Coronary artery (tissue), 2 donors: ENCODE measurements around the gene PSMA6.

Experiments
- DNase-seq: peaks from one replicate; pipeline ENCODE4 v3.0.0-alpha.2; 2017; ENCODE audit warnings: low spot score
- H3K27ac ChIP-seq, 2 donors: fragments of 200-600 bp; sonication (generic); one replicate each; pipeline ENCODE4 v1.5.1; 2016 to 2019
- H3K4me3 ChIP-seq: fragments of 200-600 bp; sonication (generic); 2 replicates; pipeline ENCODE4 v1.5.1; 2016; ENCODE audit warnings: mild to moderate bottlenecking, moderate library complexity
- TF ChIP-seq, protein P1 (sequence below): fragments of 200-600 bp; sonication (generic); IDR thresholded peaks from one replicate; pipeline ENCODE4 v1.5.1; 2019; ENCODE audit warnings: antibody characterized with exemption

The PSMA6 gene

DNA sequence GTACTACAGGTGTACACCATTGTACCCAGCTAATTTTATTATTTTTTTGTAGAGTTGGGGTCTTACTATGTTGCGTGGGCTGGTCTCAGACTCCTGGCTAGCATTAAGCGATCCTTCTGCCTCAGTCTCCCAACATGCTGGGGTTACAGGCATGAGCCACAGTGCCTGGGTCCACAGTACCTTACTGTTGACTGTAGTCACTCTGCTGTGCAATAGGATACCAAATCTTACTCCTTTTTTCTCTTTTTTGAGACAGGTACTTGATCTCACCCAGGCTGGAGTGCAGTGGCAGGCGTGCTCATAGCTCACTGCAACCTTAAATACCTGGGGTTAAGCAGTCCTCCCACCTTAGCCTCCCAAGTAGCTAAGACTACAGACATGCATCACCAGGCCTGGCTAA lies 25.6 kb downstream of the PSMA6 start:
- no peak overlapping the region for H3K27ac ChIP-seq
- DNase-seq, result no peak
- TF ChIP-seq, protein P1, sequence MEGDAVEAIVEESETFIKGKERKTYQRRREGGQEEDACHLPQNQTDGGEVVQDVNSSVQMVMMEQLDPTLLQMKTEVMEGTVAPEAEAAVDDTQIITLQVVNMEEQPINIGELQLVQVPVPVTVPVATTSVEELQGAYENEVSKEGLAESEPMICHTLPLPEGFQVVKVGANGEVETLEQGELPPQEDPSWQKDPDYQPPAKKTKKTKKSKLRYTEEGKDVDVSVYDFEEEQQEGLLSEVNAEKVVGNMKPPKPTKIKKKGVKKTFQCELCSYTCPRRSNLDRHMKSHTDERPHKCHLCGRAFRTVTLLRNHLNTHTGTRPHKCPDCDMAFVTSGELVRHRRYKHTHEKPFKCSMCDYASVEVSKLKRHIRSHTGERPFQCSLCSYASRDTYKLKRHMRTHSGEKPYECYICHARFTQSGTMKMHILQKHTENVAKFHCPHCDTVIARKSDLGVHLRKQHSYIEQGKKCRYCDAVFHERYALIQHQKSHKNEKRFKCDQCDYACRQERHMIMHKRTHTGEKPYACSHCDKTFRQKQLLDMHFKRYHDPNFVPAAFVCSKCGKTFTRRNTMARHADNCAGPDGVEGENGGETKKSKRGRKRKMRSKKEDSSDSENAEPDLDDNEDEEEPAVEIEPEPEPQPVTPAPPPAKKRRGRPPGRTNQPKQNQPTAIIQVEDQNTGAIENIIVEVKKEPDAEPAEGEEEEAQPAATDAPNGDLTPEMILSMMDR, result no peak
- H3K4me3 ChIP-seq, result no peak overlapping the region

DNA sequence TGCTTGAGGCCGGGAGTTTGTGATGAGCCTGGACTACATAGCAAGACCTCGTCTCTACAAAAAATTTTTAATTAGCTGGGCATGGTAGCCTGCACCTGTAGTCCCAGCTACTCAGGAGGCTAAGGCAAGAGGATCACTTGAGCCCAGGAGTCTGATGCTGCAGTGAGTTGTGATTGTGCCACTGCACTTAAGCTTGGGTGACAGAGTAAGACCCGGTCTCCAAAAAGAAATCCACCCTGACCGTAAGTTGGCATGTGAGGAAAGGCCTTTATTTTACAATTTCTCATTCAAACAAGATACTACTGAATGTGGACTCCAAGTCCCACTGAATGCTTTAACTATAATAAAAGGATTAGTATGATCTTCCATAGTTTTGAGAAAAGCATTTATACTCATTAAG lies 27.3 kb downstream of the PSMA6 start:
- Histone ChIP-seq H3K4me3 (no peak overlapping the region), H3K27ac (no peak overlapping the region)
- TF ChIP-seq, protein P1, result no peak
- DNase-seq, result no peak

DNA sequence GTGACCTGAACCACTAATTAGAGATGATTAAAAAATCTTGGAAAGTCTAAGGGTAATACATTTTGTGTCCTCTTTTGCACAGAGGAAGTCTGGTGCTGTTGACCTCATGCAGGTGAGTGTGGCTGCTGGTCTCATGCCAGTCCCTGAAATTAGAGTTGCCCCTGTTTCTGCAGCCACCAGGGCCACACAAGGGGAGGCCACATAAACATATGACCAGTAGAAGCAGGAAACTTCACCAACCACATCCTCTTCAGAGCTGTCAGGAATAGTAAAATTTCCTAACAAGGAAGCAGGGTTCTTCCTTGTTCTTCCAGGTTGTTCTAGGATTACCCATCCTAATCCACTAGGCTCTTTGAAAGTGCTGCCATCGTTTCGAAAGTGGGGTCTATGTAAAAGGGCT lies 28.3 kb downstream of the PSMA6 start:
- no peak for DNase-seq
- TF ChIP-seq, protein P1, result no peak

DNA sequence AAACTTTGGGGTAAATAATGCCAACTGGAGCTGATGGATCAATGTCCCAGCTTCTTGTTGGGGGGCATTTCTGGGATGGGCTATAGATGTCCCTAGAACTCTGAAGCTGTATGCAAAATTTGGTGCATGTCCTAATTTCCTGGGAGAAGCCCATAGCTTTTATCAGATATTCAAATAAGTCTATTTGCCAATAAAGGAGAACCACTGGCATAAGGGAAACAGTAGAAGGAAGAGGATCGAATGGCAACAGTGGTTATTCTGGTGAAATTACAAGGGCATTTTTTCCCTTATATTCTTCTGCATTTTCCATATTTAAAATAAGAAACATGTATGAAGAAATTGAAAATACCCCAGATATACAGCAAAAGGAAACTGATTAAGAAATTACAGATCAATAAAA lies 34.2 kb downstream of the PSMA6 start:
- no peak for DNase-seq
- TF ChIP-seq, protein P1, result no peak

More for the DNA sequence above, 28.3 kb downstream of the PSMA6 start:
- no peak overlapping the region for H3K27ac ChIP-seq
- no peak overlapping the region for H3K4me3 ChIP-seq

DNA sequence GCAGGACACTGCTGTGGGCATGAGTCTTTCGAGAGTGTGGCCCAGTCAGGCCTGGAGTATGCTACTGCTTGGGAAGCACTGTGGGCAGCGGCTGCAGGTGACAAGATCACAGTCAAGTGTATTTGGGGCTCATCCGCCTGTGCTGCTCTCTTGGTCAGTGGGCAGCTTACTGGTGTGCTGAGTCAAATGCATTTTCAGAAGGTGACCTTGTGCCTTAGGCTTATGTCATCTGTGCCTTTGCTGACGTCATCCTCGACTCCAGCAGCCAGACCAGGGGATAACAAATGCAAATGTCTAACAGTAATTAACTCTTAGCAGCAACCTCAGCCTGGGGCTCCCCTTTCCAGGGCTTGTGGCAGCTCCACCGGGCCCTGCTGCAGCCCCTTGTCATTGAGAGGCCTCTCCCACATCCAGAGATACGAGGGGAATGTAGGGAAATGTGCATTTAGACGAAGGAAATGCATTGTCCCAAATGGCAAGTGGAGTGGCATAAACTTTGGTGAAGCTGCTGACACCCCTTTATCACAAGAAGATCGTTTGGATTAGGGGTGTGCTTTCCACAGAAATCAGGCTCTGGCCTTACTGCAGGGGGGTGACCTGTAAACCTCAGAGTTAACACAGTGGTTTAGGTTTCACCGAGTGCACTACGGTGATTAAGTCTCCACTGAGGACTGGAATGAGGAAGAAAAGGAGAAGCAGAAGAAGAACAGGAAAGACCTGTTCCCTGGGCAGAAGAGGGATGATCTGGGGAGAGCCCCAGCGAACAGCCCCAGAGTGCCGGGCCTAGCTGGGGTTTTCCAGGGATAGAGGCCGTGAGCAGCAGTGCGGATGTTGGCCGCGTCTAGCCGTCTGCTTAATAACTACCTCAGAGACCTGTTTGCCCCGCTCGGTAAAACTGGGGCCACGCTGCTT lies 39.7 kb downstream of the PSMA6 start:
- TF ChIP-seq, protein P1, result no peak
- Histone ChIP-seq H3K27ac (peak overlapping the region in 1 of 2 donors; percentile 23), H3K4me3 (no peak overlapping the region)
- no peak for DNase-seq

More for the DNA sequence above, 34.2 kb downstream of the PSMA6 start:
- no peak overlapping the region for H3K27ac ChIP-seq
- H3K4me3 ChIP-seq, result no peak overlapping the region

DNA sequence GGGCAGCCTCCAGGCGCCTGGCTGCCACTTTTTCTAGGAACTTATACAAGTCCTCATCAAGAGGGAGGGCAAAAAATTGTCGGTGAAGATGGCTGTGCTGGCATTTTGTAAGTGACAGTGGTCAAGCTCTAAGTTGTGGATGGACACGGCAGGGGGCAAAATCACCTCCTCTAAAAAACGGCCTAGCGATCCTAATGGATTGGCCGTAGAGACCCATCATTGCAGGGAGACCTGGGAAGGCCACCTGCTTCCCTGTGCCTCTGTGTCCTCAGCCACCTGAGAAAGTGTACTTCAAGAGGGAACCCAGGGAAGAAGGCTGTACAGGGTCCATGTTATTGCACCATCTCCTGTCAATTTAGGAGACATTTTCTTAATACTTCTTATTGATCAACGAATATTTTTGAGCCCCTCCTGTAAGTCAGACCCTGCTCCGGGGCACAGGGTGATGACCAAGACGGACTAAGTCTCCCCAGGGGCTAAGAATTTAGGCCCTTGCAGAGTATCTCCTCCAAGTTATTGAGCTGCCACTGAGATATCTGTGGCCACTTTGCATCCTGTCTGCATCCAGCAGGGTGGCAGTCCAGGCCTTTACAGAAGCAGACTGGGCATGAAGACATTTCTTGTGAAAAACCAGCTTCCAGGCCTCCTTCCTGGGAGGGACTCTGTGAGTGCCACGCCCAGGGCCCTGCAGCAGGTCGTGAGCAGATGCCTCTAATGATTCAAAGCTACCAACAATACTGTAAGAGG lies 40.5 kb downstream of the PSMA6 start:
- Histone ChIP-seq H3K4me3 (no peak overlapping the region), H3K27ac (peak overlapping the region in 1 of 2 donors; percentile 23)
- DNase-seq, result no peak
- TF ChIP-seq, protein P1, result no peak
